HepG2 (cell line): ENCODE results near the gene BBS1.

Experiments
- BRCA1 ChIP-seq: sonication (generic); formaldehyde crosslinking; IDR thresholded peaks from 2 replicates; pipeline ENCODE4 v1.4.0; 2020; ENCODE audit warnings: missing genetic modification reagents
- EZH2 ChIP-seq: conservative IDR thresholded peaks from 2 replicates; pipeline ENCODE4 v1.6.1; 2012; ENCODE audit warnings: mild to moderate bottlenecking, low read depth, low read length, moderate library complexity
- HDAC6 ChIP-seq: fragments of 200-600 bp; sonication (generic); IDR thresholded peaks from 2 replicates; pipeline ENCODE4 v1.7.0; 2017; ENCODE audit warnings: mild to moderate bottlenecking, antibody characterized with exemption, low read length, low read depth
- HNRNPUL1 ChIP-seq: fragments of 200-400 bp; formaldehyde crosslinking; IDR thresholded peaks from 2 replicates; pipeline ENCODE4 v1.6.1; 2017; ENCODE audit warnings: low read depth, mild to moderate bottlenecking, low read length, moderate library complexity
- JUN ChIP-seq: sonication (generic); formaldehyde crosslinking; IDR thresholded peaks from 2 replicates; pipeline ENCODE4 v1.4.0; 2020; ENCODE audit warnings: mild to moderate bottlenecking, missing genetic modification reagents
- STAG1 ChIP-seq: sonication (generic); formaldehyde crosslinking; IDR thresholded peaks from 2 replicates; pipeline ENCODE4 v1.4.0; 2020; ENCODE audit warnings: missing genetic modification reagents
- TCF12 ChIP-seq, 2 experiments: fragments of 450-650 bp in 1 of 2; sonication (generic) in 1 of 2; formaldehyde crosslinking in 1 of 2; IDR thresholded peaks; 2 replicates each; pipeline versions ENCODE4 v1.6.1 to v1.8.0; 2017 to 2022; ENCODE audit warnings: antibody characterized with exemption in 1 of 2, mild to moderate bottlenecking in 1 of 2, missing genetic modification reagents in 1 of 2, moderate library complexity in 1 of 2
- TCF7 ChIP-seq: sonication (generic); IDR thresholded peaks from 2 replicates; pipeline ENCODE4 v1.6.1; 2016; ENCODE audit warnings: antibody characterized with exemption, low read depth
- TF ChIP-seq, protein P1 (sequence below): sonication (generic); formaldehyde crosslinking; IDR thresholded peaks from 2 replicates; pipeline ENCODE4 v1.4.0; 2020; ENCODE audit warnings: missing genetic modification reagents
- TF ChIP-seq, protein P2 (sequence below): sonication (generic); formaldehyde crosslinking; IDR thresholded peaks from 2 replicates; pipeline ENCODE4 v1.5.0; 2020; ENCODE audit warnings: mild to moderate bottlenecking, missing genetic modification reagents, borderline replicate concordance
- TF ChIP-seq, protein P3 (sequence below): sonication (generic); formaldehyde crosslinking; IDR thresholded peaks from 2 replicates; pipeline ENCODE4 v1.5.0; 2020; ENCODE audit warnings: mild to moderate bottlenecking, missing genetic modification reagents, moderate library complexity

DNA sequence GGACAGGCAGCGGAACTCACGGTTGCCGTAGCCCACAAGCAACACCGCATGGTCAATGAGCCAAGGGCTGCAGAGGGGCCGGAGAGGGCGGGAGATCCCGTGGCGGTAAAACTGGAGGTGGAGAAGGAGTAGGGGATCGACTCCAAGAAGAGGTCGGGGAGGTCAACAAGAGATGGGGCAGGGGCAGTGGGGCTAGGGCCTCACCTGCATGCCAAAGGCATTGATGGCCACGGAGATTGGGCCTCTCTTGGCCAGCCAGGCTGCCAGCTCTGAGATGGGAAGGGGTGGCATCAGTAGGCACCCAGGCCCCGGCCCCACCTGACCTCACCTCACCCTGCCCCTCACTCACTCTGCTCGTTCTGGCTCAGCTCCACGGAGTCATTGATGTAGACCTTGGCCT lies 54.1 kb downstream of the BBS1 start:
- TF ChIP-seq HNRNPUL1 (no peak), HDAC6 (no peak), STAG1 (no peak), TCF12 (IDR thresholded peaks at IDR 0.05) (no peak), TCF12 (CRISPR knock-in tag; IDR thresholded peaks at IDR 0.05) (no peak), TCF7 (no peak), BRCA1 (CRISPR knock-in tag) (no peak), JUN (CRISPR knock-in tag) (no peak), EZH2 (no peak)
- TF ChIP-seq, protein P1, sequence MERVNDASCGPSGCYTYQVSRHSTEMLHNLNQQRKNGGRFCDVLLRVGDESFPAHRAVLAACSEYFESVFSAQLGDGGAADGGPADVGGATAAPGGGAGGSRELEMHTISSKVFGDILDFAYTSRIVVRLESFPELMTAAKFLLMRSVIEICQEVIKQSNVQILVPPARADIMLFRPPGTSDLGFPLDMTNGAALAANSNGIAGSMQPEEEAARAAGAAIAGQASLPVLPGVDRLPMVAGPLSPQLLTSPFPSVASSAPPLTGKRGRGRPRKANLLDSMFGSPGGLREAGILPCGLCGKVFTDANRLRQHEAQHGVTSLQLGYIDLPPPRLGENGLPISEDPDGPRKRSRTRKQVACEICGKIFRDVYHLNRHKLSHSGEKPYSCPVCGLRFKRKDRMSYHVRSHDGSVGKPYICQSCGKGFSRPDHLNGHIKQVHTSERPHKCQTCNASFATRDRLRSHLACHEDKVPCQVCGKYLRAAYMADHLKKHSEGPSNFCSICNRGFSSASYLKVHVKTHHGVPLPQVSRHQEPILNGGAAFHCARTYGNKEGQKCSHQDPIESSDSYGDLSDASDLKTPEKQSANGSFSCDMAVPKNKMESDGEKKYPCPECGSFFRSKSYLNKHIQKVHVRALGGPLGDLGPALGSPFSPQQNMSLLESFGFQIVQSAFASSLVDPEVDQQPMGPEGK (CRISPR knock-in tag), result no peak
- TF ChIP-seq, protein P2, sequence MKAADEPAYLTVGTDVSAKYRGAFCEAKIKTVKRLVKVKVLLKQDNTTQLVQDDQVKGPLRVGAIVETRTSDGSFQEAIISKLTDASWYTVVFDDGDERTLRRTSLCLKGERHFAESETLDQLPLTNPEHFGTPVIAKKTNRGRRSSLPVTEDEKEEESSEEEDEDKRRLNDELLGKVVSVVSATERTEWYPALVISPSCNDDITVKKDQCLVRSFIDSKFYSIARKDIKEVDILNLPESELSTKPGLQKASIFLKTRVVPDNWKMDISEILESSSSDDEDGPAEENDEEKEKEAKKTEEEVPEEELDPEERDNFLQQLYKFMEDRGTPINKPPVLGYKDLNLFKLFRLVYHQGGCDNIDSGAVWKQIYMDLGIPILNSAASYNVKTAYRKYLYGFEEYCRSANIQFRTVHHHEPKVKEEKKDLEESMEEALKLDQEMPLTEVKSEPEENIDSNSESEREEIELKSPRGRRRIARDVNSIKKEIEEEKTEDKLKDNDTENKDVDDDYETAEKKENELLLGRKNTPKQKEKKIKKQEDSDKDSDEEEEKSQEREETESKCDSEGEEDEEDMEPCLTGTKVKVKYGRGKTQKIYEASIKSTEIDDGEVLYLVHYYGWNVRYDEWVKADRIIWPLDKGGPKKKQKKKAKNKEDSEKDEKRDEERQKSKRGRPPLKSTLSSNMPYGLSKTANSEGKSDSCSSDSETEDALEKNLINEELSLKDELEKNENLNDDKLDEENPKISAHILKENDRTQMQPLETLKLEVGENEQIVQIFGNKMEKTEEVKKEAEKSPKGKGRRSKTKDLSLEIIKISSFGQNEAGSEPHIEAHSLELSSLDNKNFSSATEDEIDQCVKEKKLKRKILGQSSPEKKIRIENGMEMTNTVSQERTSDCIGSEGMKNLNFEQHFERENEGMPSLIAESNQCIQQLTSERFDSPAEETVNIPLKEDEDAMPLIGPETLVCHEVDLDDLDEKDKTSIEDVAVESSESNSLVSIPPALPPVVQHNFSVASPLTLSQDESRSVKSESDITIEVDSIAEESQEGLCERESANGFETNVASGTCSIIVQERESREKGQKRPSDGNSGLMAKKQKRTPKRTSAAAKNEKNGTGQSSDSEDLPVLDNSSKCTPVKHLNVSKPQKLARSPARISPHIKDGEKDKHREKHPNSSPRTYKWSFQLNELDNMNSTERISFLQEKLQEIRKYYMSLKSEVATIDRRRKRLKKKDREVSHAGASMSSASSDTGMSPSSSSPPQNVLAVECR (CRISPR knock-in tag), result no peak
- TF ChIP-seq, protein P3, sequence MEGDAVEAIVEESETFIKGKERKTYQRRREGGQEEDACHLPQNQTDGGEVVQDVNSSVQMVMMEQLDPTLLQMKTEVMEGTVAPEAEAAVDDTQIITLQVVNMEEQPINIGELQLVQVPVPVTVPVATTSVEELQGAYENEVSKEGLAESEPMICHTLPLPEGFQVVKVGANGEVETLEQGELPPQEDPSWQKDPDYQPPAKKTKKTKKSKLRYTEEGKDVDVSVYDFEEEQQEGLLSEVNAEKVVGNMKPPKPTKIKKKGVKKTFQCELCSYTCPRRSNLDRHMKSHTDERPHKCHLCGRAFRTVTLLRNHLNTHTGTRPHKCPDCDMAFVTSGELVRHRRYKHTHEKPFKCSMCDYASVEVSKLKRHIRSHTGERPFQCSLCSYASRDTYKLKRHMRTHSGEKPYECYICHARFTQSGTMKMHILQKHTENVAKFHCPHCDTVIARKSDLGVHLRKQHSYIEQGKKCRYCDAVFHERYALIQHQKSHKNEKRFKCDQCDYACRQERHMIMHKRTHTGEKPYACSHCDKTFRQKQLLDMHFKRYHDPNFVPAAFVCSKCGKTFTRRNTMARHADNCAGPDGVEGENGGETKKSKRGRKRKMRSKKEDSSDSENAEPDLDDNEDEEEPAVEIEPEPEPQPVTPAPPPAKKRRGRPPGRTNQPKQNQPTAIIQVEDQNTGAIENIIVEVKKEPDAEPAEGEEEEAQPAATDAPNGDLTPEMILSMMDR (CRISPR knock-in tag), result no peak
